Glomerular visceral epithelial cell (primary cell): Measurements from ENCODE around the gene PARVB.

Experiments
- DNase-seq: peaks from one replicate; pipeline ENCODE4 v3.0.0-alpha.2; 2016; ENCODE audit errors: extremely low spot score

The PARVB gene

GRCh38 chr22:44217346-44217745, 193.2 kb downstream of the PARVB start:
- no peak for DNase-seq

- DNase-seq = no peak
Observed at GRCh38 chr22:44218071-44218470, 194.0 kb downstream of the PARVB start.

GRCh38 chr22:44219101-44219870, 195.2 kb downstream of the PARVB start:
- DNase-seq = no peak

DNA sequence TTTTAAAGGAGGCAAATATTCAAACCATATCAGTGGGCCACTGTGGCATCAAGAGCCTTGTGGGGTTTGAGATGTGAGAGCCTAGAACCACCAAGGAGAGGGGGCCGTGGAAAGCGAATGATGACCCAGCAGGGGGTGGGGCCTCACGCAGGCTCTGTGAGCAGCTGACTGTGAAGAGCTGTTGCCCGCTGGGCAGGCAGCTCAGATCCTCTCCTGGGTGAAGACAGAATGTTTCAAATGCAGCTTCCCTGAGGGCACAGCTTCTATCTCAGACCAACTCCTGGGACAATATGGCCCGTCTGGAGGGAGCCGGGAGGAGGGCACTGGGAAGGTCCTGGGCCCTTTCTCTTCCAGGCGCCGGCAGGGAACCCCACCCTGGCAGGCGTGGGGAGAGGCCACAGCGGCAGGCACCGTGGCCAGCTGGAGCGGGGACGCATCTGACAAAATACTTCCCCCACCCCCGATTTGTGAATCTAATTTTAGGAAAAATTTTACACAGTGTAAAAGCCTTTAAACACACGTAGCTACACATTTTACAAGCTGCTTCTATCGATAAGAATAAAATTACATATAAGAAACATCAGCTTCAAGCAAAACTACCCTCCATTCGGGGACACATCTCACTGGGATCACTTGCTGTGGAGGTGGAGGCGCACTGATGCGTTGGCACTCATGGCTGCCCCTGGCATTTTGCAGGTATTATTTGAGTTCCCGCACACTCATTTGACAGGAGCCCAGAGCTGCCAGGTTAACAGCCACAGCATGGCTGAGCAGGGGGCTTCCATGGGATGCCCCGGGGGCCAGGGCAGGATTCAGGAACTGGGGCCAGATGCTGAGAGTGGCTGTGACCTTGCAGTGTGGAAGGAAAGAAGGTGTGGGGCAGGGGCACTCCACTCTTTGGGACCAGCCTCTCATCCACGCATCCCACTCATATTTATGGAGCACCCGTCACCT, 196.9 kb downstream of the PARVB start:
- DNase-seq = no peak

DNA sequence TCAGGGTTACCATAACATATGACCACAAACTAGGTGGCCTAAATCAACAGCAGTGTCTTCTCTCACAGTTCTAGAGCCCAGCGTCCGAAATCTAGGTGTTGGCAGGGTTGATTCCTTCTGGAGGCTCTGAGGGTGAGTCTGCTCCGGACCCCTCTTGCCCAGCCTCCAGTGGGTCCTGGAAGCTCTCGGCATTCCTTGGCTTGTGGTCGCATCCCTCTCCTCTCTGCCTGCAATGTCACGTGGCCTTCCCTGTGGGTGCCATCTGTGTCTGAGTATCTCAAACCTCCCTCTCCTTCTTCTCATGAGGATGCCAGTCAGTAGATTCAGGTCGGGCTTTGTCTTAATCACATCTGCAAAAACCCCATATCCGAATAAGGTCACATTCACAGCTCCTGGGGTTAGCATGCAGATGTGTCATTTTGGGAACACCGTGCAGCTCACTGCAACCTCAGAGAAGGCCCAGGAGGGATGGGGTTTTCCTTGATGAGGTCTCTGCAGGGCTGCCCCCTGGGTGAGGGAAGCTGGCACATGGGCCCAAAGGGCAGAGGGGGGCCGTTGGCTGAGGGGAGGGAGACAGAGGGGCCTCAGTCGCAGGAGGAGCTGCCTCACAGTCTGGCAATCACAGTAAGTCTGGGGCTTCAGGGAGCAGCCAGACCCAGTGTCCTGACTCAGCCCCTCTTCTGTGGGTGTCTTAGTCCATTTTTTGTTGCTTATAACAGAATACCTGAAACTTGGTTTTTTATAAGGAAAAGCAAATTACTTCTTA, 197.8 kb downstream of the PARVB start:
- DNase-seq = no peak
